OCI-LY7 (cell line): Measurements from ENCODE around the gene ARHGAP42. TPM values are rescaled to one million over a fixed set of nuclear protein-coding genes. Genes with fewer than 3 reads are reported as not detected.

Experiments
- BruUV-seq: library from RNA; stranded (reverse); fragments of 400-500 nt; replicated peaks from 2 replicates; lab custom pipeline; 2021; lab: Mats Ljungman, UMichigan
- CTCF ChIA-PET: fragments of 300-600 bp; sonication (Branson Sonifier 250); formaldehyde crosslinking; loops from one replicate; lab custom pipeline; 2022; ENCODE audit warnings: antibody characterized with exemption; ENCODE audit not compliant: unreplicated experiment; lab: Charles Lee
- POLR2A ChIA-PET: fragments of 300-600 bp; sonication (Branson Sonifier 250); formaldehyde crosslinking; loops from one replicate; lab custom pipeline; 2022; ENCODE audit warnings: antibody characterized with exemption; lab: Charles Lee
- DNase-seq: peaks from one replicate; pipeline ENCODE4 v3.0.0-alpha.2; 2015; ENCODE audit warnings: low spot score
- H2AFZ ChIP-seq: fragments of 200-600 bp; sonication (generic), shearing (Covaris generic); 2 replicates; pipeline ENCODE4 v1.6.1; 2014; ENCODE audit warnings: mild to moderate bottlenecking, antibody characterized with exemption, low read length, moderate library complexity
- H3K27ac ChIP-seq: fragments of 200-600 bp; sonication (generic); 2 replicates; pipeline ENCODE4 v1.5.1; 2014; ENCODE audit warnings: mixed run types, low read depth, mild to moderate bottlenecking, moderate library complexity, low read length, inconsistent platforms; ENCODE audit not compliant: poor library complexity, severe bottlenecking
- H3K36me3 ChIP-seq: fragments of 200-600 bp; sonication (generic); 2 replicates; pipeline ENCODE4 v1.6.1; 2014; ENCODE audit warnings: mild to moderate bottlenecking, antibody characterized with exemption, low read length, moderate library complexity, mixed read lengths; ENCODE audit not compliant: insufficient read depth
- H3K4me1 ChIP-seq: fragments of 200-600 bp; sonication (generic); 2 replicates; pipeline ENCODE4 v1.5.1; 2014; ENCODE audit warnings: mild to moderate bottlenecking, low read length; ENCODE audit not compliant: insufficient read depth, poor library complexity, severe bottlenecking
- H3K4me2 ChIP-seq: fragments of 200-600 bp; sonication (generic); 2 replicates; pipeline ENCODE4 v1.6.1; 2014; ENCODE audit warnings: mild to moderate bottlenecking, low read length
- H3K4me3 ChIP-seq: fragments of 200-600 bp; sonication (generic); 2 replicates; pipeline ENCODE4 v1.5.1; 2014; ENCODE audit warnings: mild to moderate bottlenecking, low read depth, low read length; ENCODE audit not compliant: poor library complexity, severe bottlenecking
- H3K79me2 ChIP-seq: fragments of 200-600 bp; sonication (generic); 2 replicates; pipeline ENCODE4 v1.6.1; 2016; ENCODE audit warnings: low read depth, mild to moderate bottlenecking, low read length, moderate library complexity, mixed read lengths; ENCODE audit not compliant: insufficient read depth
- H3K9me2 ChIP-seq: fragments of 200-600 bp; sonication (generic); 2 replicates; pipeline ENCODE4 v1.6.1; 2016; ENCODE audit warnings: mild to moderate bottlenecking, low read length, mixed read lengths; ENCODE audit not compliant: insufficient read depth
- H3K9me3 ChIP-seq: fragments of 200-600 bp; sonication (generic); 2 replicates; pipeline ENCODE4 v1.6.1; 2014; ENCODE audit warnings: mild to moderate bottlenecking, mixed run types, low read length, mixed read lengths
- H4K20me1 ChIP-seq: fragments of 200-600 bp; sonication (generic); 2 replicates; pipeline ENCODE4 v1.6.1; 2014; ENCODE audit warnings: mild to moderate bottlenecking, antibody characterized with exemption, low read length, moderate library complexity, mixed read lengths; ENCODE audit not compliant: insufficient read depth
- EZH2phosphoT487 ChIP-seq: fragments of 200-600 bp; sonication (generic); IDR thresholded peaks from 2 replicates; pipeline ENCODE4 v1.6.1; 2018; ENCODE audit warnings: low read depth, borderline replicate concordance, mild to moderate bottlenecking, mixed run types, antibody characterized with exemption, low read length, moderate library complexity, mixed read lengths
- intact Hi-C: fragments of 100-400 bp; cut with micrococcal nuclease; formaldehyde crosslinking; loops from one replicate; pipeline ENCODE4 v1.10.0; 2022; ENCODE audit not compliant: unreplicated experiment
- total RNA-seq, 2 experiments: library from RNA; depleted of rRNA in 1 of 2; stranded (reverse); fragments of >200 nt in 1 of 2; shearing (Covaris generic) in 1 of 2; gene quantifications; 2 replicates each; pipeline ENCODE4 v1.2.3, GENCODE V29; 2014 to 2022
- TF ChIP-seq, protein P1 (sequence below): fragments of 200-600 bp; sonication (generic); conservative IDR thresholded peaks from 2 replicates; pipeline ENCODE4 v1.5.1; 2014; ENCODE audit warnings: mild to moderate bottlenecking, antibody characterized with exemption, low read length, moderate library complexity, mixed read lengths

The ARHGAP42 gene
- total RNA-seq, 2 experiments from 2014 or later: not detected

DNA sequence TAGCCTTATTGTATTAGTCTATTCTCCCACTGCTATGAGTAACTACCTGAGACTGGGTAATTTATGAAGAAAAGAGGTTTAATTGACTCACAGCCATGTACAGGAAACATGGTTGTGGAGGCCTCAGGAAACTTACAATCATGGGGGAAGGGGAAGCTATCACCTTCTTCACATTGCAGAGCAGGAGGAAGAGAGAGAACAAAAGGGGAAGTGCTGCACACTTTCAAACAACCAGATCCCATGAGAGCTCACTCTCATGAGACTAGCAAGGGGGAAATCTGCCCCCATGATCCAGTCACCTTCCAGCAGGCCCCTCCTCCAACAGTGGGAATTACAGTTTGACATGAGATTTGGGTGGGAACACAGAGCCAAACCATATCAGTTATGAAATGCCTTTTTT is 179.4 kb downstream of the ARHGAP42 start:
- Histone ChIP-seq H3K9me2 (no peaks in the 10 kb centered on the region), H2AFZ (no peak overlapping the region), H3K79me2 (no peaks in the 10 kb centered on the region), H3K4me3 (no peak overlapping the region), H3K36me3 (no peaks in the 10 kb centered on the region), H3K27ac (no peak overlapping the region), H3K9me3 (no peaks in the 10 kb centered on the region), H4K20me1 (no peaks in the 10 kb centered on the region), H3K4me2 (no peak overlapping the region), H3K4me1 (peaks cover 10% of the 10 kb centered on the region)
- TF ChIP-seq, protein P1, sequence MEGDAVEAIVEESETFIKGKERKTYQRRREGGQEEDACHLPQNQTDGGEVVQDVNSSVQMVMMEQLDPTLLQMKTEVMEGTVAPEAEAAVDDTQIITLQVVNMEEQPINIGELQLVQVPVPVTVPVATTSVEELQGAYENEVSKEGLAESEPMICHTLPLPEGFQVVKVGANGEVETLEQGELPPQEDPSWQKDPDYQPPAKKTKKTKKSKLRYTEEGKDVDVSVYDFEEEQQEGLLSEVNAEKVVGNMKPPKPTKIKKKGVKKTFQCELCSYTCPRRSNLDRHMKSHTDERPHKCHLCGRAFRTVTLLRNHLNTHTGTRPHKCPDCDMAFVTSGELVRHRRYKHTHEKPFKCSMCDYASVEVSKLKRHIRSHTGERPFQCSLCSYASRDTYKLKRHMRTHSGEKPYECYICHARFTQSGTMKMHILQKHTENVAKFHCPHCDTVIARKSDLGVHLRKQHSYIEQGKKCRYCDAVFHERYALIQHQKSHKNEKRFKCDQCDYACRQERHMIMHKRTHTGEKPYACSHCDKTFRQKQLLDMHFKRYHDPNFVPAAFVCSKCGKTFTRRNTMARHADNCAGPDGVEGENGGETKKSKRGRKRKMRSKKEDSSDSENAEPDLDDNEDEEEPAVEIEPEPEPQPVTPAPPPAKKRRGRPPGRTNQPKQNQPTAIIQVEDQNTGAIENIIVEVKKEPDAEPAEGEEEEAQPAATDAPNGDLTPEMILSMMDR: no peak
- no peak for TF ChIP-seq EZH2phosphoT487
- no TSS peak for BruUV-seq
- ChIA-PET POLR2A (interaction anchor here (0.6 to 1.6 kb wide), 6 partner anchors 10 to 60 kb away, joined by 3 to 4 read pairs (median 3); no protein-coding TSS in a partner anchor), CTCF (no interaction called here)
- DNase-seq: peak; percentile 26
- intact Hi-C loops: no loop called here

DNA sequence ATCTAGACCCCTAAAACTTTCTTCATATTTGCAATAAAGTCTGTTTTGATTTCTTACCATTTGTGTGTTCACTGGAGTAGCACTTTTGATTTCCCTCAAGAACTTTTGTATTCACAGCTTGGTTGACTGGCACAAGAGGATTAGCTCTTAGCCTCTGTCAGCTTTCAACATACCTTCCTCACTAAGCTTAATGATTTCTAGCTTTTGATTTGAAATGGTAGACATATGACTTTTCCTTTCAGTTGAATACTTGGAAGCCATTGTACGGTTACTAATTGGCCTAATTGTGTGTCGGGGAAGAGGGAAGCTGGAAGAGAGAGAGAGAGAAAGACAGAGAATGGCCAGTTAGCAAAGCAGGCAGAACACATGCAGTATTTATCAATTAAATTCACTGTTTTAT is 180.5 kb downstream of the ARHGAP42 start:
- ChIA-PET POLR2A (interaction anchor here (1.0 to 1.6 kb wide), 4 partner anchors 13 to 50 kb away, joined by 3 read pairs; no protein-coding TSS in a partner anchor), CTCF (no interaction called here)
- intact Hi-C loops: no loop called here
- Histone ChIP-seq H3K4me3 (no peak overlapping the region), H3K9me3 (no peaks in the 10 kb centered on the region), H3K4me2 (no peak overlapping the region), H3K79me2 (no peaks in the 10 kb centered on the region), H4K20me1 (no peaks in the 10 kb centered on the region), H3K36me3 (no peaks in the 10 kb centered on the region), H3K27ac (no peak overlapping the region), H3K4me1 (peaks cover 10% of the 10 kb centered on the region), H3K9me2 (no peaks in the 10 kb centered on the region), H2AFZ (no peak overlapping the region)
- no peak for DNase-seq
- TF ChIP-seq, protein P1: no peak
- no TSS peak for BruUV-seq

DNA sequence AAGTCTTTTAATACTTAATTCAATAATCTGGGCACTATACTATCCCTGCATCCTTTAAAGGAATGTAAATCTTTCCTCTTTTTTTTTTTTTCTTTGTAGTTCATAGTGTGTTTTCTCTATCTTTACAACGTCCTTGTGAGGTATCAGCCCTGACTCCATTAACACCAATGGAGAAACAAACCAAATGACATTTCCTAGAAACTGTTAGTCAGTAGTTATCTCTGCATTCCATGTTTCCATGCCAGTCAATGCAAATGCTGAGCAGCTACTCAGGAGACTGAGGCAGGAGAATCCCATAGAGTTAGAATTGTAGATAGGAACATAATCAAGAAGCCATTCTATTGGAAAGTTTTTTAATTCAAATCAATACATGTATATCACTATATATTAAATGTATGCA is 182.2 kb downstream of the ARHGAP42 start:
- Histone ChIP-seq H3K4me2 (no peak overlapping the region), H3K9me3 (no peaks in the 10 kb centered on the region), H3K9me2 (no peaks in the 10 kb centered on the region), H3K27ac (no peak overlapping the region), H3K4me1 (peaks cover 10% of the 10 kb centered on the region), H3K4me3 (no peak overlapping the region), H4K20me1 (no peaks in the 10 kb centered on the region), H2AFZ (no peak overlapping the region), H3K36me3 (no peaks in the 10 kb centered on the region), H3K79me2 (no peaks in the 10 kb centered on the region)
- CTCF ChIA-PET: no interaction called here
- TF ChIP-seq EZH2phosphoT487: no peak
- TF ChIP-seq, protein P1: no peak
- POLR2A ChIA-PET: interaction anchor here (0.6 to 0.9 kb wide), 3 partner anchors 9 to 56 kb away, joined by 4 to 5 read pairs (median 4); no protein-coding TSS in a partner anchor
- no peak for DNase-seq
- intact Hi-C loops: no loop called here
- BruUV-seq: no TSS peak
